T-helper 2 cell treated with Interferon-gamma antibody and Interleukin-4, amounts not matched to agents 5 μg/mL and 100 μg/mL, for 36 hours (primary cell): Measurements from ENCODE around the gene ZIC1.

Experiments used
- DNase-seq: peaks from one replicate; pipeline ENCODE4 v3.0.0; 2021; ENCODE audit warnings: low spot score
- H3K27ac Mint-ChIP-seq: one replicate; pipeline ENCODE4 v1.8.0; 2021; ENCODE audit warnings: mild to moderate bottlenecking, mixed read lengths
- H3K27me3 Mint-ChIP-seq: one replicate; pipeline ENCODE4 v1.8.0; 2021; ENCODE audit warnings: low read depth, mixed read lengths
- H3K36me3 Mint-ChIP-seq: one replicate; pipeline ENCODE4 v1.8.0; 2021; ENCODE audit warnings: low read depth, mixed read lengths
- H3K4me1 Mint-ChIP-seq: one replicate; pipeline ENCODE4 v1.8.0; 2021; ENCODE audit warnings: low read depth, mixed read lengths
- H3K4me3 Mint-ChIP-seq: one replicate; pipeline ENCODE4 v1.8.0; 2022; ENCODE audit warnings: mild to moderate bottlenecking, moderate library complexity, mixed read lengths
- H3K9me3 Mint-ChIP-seq: one replicate; pipeline ENCODE4 v1.8.0; 2021; ENCODE audit warnings: mixed read lengths

ZIC1 gene

GRCh38 chr3:147387291-147387884 is 21.8 kb upstream of the ZIC1 start:
- peaks cover 2% of the 10 kb centered on the region for H3K4me1 Mint-ChIP-seq
- H3K27me3 Mint-ChIP-seq = peaks cover 86% of the 10 kb centered on the region
- no peaks in the 10 kb centered on the region for H3K36me3 Mint-ChIP-seq
- DNase-seq = no peak
- H3K27ac Mint-ChIP-seq = no peak overlapping the region
- no peak overlapping the region for H3K4me3 Mint-ChIP-seq
- no peaks in the 10 kb centered on the region for H3K9me3 Mint-ChIP-seq

GRCh38 chr3:147387885-147388699 is 21.1 kb upstream of the ZIC1 start:
- Mint-ChIP-seq H3K4me3 (no peak overlapping the region), H3K4me1 (peaks cover 2% of the 10 kb centered on the region), H3K9me3 (no peaks in the 10 kb centered on the region), H3K27ac (peak overlapping the region; percentile 52), H3K27me3 (peaks cover 86% of the 10 kb centered on the region), H3K36me3 (no peaks in the 10 kb centered on the region)
- no peak for DNase-seq

- no peaks in the 10 kb centered on the region for H3K36me3 Mint-ChIP-seq
- no peak overlapping the region for H3K27ac Mint-ChIP-seq
- no peaks in the 10 kb centered on the region for H3K9me3 Mint-ChIP-seq
- no peak overlapping the region for H3K4me3 Mint-ChIP-seq
- peaks cover 80% of the 10 kb centered on the region for H3K27me3 Mint-ChIP-seq
- peaks cover 2% of the 10 kb centered on the region for H3K4me1 Mint-ChIP-seq
- DNase-seq = no peak
Measured at GRCh38 chr3:147388700-147389580, 20.2 kb upstream of the ZIC1 start.

- Mint-ChIP-seq H3K27ac (peak overlapping the region; percentile 52), H3K9me3 (no peaks in the 10 kb centered on the region)
Measured at GRCh38 chr3:147389717-147390116, 19.4 kb upstream of the ZIC1 start.

GRCh38 chr3:147390589-147391569 is 18.3 kb upstream of the ZIC1 start:
- H3K4me1 Mint-ChIP-seq = peaks cover 2% of the 10 kb centered on the region
- no peak for DNase-seq
- no peaks in the 10 kb centered on the region for H3K36me3 Mint-ChIP-seq
- H3K9me3 Mint-ChIP-seq = no peaks in the 10 kb centered on the region
- no peak overlapping the region for H3K27ac Mint-ChIP-seq
- H3K4me3 Mint-ChIP-seq = no peak overlapping the region
- H3K27me3 Mint-ChIP-seq = peaks cover 83% of the 10 kb centered on the region

More at GRCh38 chr3:147389717-147390116, 19.4 kb upstream of the ZIC1 start:
- Mint-ChIP-seq H3K36me3 (no peaks in the 10 kb centered on the region), H3K4me1 (peaks cover 2% of the 10 kb centered on the region), H3K27me3 (peaks cover 81% of the 10 kb centered on the region), H3K4me3 (no peak overlapping the region)
- DNase-seq = no peak

- Mint-ChIP-seq H3K36me3 (no peaks in the 10 kb centered on the region), H3K4me3 (no peak overlapping the region), H3K4me1 (peaks cover 2% of the 10 kb centered on the region), H3K9me3 (no peaks in the 10 kb centered on the region), H3K27ac (no peak overlapping the region), H3K27me3 (peaks cover 75% of the 10 kb centered on the region)
- no peak for DNase-seq
Measured at GRCh38 chr3:147391781-147392624, 17.2 kb upstream of the ZIC1 start.

- Mint-ChIP-seq H3K27ac (peak overlapping the region; percentile 31), H3K9me3 (no peaks in the 10 kb centered on the region), H3K27me3 (peaks cover 75% of the 10 kb centered on the region), H3K4me3 (no peak overlapping the region), H3K4me1 (peaks cover 2% of the 10 kb centered on the region), H3K36me3 (no peaks in the 10 kb centered on the region)
- no peak for DNase-seq
Measured at GRCh38 chr3:147392625-147392946, 16.6 kb upstream of the ZIC1 start.

- Mint-ChIP-seq H3K9me3 (no peaks in the 10 kb centered on the region), H3K4me3 (no peak overlapping the region), H3K4me1 (no peaks in the 10 kb centered on the region), H3K36me3 (no peaks in the 10 kb centered on the region), H3K27ac (no peak overlapping the region), H3K27me3 (peaks cover 75% of the 10 kb centered on the region)
- DNase-seq = no peak
Measured at GRCh38 chr3:147393261-147393942, 15.8 kb upstream of the ZIC1 start.

- H3K27ac Mint-ChIP-seq = peak overlapping the region; percentile 68
- H3K36me3 Mint-ChIP-seq = no peaks in the 10 kb centered on the region
- H3K9me3 Mint-ChIP-seq = no peaks in the 10 kb centered on the region
- DNase-seq = no peak
- H3K27me3 Mint-ChIP-seq = peaks cover 73% of the 10 kb centered on the region
- no peaks in the 10 kb centered on the region for H3K4me1 Mint-ChIP-seq
- no peak overlapping the region for H3K4me3 Mint-ChIP-seq
Measured at GRCh38 chr3:147393943-147394883, 15.0 kb upstream of the ZIC1 start.

- Mint-ChIP-seq H3K9me3 (no peaks in the 10 kb centered on the region), H3K4me3 (no peak overlapping the region), H3K27ac (no peak overlapping the region)
Measured at GRCh38 chr3:147394884-147395225, 14.3 kb upstream of the ZIC1 start.

GRCh38 chr3:147395899-147396711 is 13.1 kb upstream of the ZIC1 start:
- Mint-ChIP-seq H3K4me3 (no peak overlapping the region), H3K27me3 (peaks cover 72% of the 10 kb centered on the region), H3K9me3 (no peaks in the 10 kb centered on the region), H3K4me1 (no peaks in the 10 kb centered on the region), H3K36me3 (no peaks in the 10 kb centered on the region), H3K27ac (no peak overlapping the region)
- DNase-seq = no peak

More at GRCh38 chr3:147394884-147395225, 14.3 kb upstream of the ZIC1 start:
- Mint-ChIP-seq H3K36me3 (no peaks in the 10 kb centered on the region), H3K4me1 (no peaks in the 10 kb centered on the region), H3K27me3 (peaks cover 73% of the 10 kb centered on the region)
- no peak for DNase-seq
